GM21717 (cell line): ENCODE results near the gene HES4.
"Not testable (repeated sequence)": the region's sequence is repeated elsewhere in the genome, so short reads cannot be mapped to it uniquely, and the experiment has no call there.

Experiments used
- ATAC-seq: cut with Tn5 transposase; IDR thresholded peaks from one replicate; pipeline ENCODE4 v1.9.1; 2021; ENCODE audit warnings: mild to moderate bottlenecking, moderate library complexity; ENCODE audit not compliant: unreplicated experiment

Gene HES4

DNA sequence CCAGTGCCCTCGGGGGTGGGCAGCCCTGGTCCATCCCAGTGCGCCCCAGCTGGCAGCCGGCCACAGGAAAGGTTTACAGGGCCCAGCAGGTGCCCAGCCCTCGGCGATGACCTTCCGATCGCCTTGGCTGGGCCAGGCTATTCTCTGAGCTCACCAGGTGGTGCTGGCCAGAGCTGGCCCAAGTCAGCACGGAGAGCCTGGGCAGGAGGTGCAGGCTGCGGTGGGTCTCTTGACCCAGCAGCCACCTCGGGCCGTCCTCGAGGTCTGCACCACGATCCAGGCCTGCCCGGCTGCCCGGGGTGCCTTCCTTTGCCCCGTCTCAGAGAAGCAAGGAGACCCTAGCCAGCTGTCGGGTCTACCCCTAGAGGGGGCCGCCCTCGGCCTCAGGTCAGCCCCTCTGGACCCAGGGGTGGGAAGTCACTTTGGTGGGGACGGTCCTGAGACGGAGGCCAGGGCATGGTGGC, 18.4 kb downstream of the HES4 start:
- no peak for ATAC-seq

DNA sequence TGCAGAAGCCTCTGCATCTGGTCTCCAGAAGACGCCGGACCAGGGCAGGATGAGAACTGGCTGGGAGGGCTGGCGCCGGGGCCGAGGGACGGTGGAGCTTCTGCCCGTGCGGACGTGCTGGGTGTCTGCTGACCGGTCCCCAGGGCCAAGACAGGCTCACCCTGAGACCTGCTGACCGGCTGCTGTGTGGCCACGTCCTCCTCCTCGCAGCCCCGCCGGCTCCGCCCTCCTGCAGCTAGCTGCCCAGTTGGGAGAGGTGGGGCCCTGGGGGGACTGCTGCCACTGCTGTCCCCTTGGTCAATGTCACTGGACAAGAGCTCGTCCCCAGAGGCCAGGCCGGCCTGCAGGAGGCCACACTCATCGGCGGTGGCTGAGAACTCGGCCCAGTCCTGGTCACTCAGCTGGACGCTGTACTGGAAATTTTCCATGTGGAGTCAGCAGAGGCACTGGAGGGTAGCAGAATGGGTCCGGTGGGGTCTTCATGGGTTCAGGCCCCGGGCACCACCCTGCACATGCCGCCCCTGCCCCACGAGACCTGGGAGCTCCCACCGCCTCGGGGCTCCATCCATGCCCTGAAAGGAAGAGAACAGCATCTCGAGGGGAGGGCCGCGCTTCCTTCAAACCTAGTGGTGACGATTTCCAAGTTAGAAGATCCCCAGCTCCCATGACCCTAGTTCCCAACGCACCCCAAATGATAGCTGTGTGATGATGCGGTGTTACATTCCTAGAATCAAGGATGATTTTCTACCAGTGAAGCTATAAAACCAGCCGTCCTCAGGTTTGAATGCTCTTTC, 19.1 kb downstream of the HES4 start:
- no peak for ATAC-seq

DNA sequence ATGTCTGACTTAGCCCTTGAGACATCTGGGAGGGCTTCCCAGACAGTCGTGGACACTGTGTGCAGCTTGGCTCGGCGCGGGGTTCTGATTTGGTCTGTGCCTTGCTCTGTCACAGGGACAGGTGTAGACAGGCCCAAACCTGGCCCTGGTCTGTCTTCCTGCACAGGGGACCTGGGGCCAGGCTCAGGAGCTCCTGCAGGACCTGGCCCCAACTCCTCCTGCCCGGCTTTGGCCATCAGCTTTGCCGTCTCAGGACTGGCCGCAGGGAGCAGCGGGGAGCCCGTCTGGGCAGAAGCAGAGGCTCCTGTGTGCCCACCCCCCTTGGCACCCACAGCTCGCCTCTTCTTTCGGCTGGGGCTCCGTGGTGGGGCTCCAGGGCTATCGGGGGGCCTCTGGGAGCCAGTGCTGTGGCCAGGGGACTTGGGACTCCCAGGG, 19.7 kb downstream of the HES4 start:
- ATAC-seq = no peak

DNA sequence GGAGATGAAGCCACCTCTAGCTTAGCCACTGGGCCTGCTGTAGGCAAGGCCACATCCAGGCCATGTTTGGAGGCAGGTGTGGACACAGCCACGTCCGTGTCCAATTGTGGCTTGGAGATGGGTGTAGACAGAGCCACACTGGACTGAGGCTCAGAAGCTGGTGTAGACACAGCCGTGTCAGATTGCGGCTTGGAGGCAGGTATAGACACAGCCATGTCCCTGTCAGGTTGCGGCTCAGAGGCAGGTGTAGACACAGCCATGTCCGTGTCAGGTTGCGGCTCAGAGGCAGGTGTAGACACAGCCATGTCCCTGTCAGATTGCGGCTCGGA, 20.2 kb downstream of the HES4 start:
- ATAC-seq = no peak

DNA sequence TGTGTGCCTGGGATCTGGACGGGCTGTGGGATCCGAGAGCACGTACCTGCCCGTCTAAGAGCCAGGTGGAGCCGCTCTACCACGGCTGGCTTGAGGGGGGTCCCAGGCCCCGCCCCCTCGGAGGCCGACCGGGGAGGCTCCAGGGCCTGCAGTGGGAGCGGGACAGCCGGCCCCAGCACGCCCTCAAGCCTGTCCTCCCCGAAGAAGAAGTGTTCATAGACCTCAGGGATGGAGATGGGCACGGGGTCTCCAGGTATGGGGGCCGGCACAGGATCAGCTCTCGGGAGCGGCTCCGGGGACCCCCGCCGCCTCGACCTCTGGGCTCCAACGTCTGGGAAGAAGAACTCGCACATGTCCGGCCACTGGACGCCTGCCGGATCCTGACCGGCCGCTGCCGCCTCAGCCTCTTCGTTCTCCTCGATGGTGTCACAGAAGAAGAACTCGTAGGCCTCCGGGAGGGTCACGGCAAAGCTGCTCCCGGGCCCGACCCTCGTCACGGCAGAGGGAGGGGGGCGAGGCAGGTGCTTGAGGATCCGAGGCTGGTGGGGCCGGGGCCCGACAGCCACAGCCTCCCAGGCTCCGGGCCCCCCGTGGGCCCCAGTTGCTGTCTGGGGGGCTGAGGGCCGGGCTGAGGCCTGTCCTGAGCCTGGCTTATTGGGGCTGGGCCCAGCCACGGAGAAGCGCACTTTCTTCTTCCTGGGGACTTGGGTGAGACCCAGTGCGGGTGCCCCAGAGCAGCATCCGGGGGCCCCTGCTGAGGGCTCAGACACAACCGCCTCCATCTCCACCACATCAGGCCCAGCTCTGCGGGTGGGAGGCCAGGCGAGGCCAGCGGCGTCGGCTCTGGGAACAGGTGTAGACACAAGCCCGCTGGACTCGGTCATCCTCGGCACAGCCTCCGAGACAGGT, 20.8 kb downstream of the HES4 start:
- no peak for ATAC-seq

DNA sequence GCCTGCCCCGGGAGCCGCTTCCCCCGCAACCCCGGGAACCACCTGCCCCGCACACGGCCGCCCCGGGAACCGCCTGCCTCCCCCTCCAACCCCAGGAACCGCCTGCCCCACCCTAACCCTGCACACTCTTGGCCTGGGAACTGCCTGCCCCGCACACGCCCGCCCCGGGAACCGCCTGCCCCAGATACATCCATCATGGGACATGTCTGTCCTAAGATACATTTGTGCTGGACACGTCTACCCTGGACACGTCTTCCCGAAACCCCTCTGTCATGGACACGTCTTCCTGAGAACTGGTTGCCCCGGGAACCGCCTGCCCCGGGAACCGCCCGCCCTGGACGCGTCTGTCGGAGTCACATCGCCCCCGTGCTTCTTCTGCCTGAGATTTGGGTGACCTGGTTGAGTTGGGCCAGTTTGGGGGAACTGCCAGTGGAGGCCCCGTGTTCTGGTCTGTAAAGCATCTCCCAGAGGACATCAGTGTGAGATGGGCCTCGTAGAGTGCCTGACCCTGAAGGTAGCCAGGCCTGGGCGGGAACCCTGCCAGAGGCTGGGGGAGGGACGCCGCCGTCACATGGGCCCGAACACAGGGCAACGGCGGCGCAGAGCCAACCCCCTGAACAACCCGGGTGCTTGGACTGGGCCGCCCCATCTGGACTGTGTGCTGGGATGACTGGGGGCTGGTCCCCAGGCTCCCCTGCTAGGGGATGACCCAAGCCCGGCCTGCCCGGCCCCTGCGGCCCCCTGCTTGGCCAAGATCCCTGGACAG, 21.6 kb downstream of the HES4 start:
- ATAC-seq = no peak

DNA sequence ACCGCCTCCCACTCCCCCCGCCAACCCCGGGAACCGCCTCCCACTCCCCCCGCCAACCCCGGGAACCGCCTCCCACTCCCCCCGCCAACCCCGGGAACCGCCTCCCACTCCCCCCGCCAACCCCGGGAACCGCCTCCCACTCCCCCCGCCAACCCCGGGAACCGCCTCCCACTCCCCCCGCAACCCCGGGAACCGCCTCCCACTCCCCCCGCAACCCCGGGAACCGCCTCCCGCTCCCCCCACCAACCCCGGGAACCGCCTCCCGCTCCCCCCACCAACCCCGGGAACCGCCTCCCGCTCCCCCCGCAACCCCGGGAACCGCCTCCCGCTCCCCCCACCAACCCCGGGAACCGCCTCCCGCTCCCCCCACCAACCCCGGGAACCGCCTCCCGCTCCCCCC, 23.1 kb downstream of the HES4 start:
- ATAC-seq = not testable (repeated sequence)

DNA sequence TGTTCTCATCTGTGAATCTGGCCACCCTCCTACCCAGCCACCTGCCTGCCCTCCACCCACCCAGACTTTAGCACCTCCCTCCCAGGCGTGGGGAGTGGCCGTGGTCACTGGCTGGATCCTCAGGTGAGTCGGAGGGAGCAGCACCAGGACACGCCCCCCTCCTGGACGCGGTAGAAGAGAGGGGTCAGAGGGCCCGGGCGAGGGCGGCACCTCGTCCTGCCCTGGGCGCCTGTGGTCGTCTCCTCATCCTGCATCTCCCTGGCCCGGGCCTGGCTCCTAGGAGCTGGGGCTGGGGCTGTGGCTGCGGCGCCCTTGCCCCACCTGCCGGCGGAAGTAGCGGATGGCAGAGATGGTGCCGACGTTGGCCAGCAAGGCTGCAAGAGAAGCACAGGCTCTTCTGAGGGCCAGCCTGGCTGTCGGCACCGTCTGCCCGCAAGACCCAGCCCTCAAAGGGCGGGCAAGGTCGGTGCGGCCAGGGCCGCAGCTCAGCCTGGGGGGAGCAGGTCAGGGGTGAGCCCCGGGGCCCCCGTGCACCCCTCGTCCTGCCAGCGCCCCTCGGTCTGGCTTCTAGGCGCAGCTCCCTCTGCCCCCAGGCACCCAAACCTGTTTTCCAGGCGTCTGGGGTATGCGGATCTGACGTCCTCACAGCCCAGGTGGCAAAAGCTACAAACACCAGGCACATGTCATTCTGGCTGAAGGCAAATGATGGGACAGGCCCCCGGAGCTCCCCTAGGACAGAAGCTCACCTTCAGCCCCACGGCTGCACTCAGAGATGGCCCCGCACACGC, 23.8 kb downstream of the HES4 start:
- ATAC-seq = no peak

DNA sequence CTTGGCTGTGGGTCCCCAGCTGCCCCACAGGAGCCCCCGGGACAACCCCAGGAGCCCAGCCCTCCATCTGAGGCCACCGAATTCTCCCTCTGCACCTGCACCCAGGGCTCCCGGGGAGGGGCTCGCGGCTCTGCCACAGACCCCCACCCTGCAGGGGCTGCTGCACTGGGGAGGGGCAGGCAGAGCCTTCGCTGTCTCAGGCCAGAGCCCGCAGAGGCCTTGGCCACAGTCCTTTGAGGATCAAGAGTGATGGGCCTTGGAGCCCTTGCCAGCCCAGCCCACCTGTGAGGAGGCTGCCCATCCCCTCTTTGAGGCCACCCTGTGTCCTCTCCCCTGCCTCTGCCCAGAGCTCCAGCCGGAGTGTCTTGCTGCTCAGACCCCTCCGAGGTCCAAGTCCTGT, 24.5 kb downstream of the HES4 start:
- no peak for ATAC-seq

DNA sequence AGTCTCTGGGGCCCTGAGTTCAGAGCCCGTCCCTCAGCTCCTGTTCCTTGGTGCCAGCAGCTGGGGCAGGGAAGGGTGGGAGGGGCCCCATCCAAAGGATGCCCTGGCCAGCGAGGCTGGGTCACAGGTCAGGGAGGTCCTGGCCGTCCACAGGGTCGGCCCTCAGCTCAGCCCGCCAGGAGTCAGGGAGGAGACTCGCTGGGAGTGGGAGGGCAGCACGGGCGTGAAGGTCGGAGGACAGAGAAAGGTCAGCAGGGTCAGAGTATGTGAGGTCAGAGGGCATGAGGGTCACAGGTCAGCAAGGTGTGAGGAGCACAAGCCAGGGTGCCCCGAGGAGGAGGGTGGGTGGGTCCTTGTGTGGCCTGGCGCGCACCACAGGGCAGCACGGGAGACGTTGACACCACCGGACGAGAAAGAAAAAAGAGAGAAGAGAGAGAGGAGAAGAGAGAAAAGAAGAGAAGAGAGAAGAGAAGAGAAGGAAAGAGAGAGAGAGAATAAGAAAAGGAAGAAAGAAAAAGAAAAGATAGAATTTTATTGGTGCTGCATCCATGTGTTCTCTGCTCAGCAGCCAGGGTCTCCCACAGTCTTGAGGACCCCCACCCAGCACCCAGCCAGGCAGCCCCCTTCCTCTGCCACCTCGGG, 25.1 kb downstream of the HES4 start:
- no peak for ATAC-seq

DNA sequence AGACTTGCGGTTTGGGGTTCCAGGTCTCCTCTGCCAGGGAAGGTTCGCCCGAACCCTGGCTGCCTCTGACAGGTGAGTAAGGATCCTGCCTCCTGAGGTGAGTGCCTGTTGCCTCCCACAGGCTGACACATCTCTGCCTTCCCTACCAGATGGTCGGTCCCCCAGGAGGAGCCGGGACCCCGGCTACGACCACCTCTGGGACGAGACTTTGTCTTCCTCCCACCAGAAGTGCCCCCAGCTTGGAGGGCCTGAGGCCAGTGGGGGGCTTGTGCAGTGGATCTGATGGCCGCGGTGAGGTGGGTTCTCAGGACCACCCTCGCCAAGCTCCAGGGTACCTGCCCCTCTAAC, 25.6 kb downstream of the HES4 start:
- ATAC-seq = no peak

DNA sequence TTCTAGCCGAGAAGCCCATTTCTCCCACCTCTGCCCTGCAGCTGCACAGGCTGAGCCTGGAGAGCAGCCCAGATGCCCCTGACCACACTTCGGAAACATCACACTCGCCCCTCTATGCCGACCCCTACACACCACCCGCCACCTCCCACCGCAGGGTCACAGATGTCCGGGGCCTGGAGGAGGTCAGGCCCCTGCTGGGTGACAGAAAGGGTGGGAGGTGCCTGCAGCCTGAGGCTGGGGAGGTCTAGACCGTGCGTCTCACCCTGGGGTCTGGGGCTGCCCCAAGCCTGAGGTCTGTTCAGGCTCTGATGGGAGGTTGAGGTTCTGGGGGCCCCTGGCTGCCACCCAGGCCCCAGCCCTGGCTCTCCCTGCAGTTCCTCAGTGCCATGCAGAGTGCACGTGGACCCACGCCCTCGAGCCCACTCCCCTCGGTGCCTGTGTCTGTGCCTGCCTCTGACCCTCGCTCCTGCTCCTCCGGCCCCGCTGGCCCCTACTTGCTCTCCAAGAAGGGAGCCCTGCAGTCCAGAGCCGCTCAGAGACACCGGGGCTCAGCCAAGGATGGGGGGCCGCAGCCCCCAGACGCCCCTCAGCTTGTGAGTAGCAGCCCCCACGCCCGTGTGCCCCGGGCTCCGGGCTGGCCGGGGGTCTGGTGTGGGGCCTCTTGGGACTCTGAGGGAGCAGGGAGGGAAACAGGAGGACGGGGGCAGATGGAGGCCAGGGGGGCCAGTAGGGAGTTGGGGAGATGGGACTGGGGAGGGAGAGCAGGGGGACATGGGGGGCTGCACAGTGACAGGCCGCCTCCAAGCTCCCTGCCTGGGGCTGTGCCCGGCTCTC, 26.2 kb downstream of the HES4 start:
- ATAC-seq = no peak

DNA sequence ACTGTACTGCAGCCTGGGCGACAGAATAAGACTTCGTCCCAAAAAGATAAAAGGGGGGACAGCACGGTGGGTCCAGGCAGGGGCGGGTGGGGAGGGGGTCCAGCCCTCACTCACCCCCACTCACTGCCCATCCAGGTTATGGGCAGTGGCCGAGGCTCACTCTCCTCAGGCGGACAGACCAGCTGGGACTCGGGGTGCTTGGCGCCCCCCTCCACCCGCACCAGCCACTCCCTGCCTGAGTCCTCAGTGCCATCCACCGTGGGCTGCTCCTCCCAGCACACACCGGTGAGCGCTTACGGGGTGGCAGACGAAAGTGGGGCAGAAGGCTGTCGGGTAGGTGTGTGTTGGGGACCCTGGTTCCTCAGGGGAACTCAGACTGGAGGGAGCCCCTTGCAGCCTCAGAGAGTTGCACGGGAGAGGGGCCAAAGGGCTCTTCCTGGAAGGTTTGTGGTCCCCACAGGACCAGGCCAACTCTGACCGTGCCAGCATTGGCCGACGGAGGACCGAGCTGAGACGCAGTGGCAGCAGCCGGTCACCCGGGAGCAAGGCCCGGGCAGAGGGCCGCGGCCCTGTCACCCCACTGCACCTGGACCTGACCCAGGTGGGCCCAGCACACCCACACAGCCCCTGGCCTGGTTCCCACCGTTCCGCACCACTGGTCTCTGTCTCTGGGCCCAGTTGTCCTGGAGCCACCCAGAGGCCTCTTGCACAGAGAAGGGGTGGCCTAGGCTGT, 27.0 kb downstream of the HES4 start:
- no peak for ATAC-seq

DNA sequence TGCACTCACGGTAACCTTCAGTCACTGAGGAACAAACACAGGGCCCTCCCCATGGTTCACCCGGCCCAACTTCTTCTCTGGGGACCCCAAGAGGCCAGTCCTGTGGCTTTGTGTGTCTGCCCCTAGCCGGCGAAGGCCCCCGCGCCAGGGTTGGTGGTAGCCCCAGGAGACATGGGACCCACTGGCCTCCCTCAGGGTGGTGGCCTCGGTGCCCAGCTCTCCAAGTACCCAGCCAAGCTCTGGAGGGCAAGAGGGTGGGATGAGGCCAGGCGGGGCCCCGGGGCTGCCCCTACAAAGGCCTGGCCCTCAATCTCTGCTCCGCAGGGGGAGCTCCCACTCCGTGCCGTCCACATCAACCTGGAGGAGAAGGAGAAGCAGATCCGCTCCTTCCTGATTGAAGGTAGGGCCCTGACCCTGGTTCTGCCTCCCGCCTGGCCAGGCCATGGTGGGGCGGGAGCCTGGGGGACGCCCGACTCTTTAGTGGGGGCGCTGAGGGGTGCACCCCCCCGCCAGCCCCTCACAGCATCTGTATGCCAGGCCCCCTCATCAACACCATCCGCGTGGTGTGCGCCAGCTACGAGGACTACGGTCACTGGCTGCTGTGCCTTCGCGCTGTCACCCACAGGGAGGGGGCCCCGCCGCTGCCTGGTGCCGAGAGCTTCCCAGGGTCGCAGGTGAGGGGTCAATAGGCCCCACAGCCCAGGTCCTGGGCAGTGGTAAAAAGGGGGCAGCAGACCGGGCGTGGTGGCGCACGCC, 28.0 kb downstream of the HES4 start:
- ATAC-seq = no peak

DNA sequence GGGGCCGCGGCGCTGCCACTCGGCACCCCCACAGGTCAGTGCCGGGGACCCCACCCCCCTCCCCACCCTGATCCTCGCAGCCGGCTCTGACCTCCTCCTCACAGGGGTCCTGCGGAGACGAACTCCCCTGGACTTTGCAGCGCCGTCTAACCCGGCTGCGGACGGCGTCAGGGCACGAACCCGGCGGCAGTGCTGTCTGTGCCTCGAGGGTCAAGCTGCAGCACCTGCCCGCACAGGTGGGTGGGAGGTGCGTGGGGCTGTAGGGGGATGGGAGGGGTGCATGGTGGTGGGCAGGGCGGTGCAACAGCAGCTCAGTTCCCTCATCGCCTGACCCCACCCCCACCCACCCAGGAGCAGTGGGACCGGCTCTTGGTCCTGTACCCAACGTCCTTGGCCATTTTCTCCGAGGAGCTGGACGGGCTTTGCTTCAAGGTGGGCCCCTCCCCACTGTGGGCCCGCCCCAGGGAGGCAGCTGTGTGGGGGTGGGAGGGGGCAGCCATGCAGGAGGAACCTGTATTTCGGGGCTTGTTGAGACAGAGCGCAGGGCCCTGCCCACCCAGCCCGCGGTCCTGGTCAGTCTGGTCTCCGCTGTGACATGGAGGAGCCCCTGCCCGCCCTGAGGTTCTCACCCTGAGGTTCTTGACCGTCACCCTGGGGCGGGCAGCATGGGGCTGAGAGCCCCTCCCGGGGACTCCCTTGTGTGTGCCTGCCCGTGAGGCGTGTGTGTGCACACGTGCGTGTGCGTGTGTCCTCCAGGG, 28.7 kb downstream of the HES4 start:
- no peak for ATAC-seq

DNA sequence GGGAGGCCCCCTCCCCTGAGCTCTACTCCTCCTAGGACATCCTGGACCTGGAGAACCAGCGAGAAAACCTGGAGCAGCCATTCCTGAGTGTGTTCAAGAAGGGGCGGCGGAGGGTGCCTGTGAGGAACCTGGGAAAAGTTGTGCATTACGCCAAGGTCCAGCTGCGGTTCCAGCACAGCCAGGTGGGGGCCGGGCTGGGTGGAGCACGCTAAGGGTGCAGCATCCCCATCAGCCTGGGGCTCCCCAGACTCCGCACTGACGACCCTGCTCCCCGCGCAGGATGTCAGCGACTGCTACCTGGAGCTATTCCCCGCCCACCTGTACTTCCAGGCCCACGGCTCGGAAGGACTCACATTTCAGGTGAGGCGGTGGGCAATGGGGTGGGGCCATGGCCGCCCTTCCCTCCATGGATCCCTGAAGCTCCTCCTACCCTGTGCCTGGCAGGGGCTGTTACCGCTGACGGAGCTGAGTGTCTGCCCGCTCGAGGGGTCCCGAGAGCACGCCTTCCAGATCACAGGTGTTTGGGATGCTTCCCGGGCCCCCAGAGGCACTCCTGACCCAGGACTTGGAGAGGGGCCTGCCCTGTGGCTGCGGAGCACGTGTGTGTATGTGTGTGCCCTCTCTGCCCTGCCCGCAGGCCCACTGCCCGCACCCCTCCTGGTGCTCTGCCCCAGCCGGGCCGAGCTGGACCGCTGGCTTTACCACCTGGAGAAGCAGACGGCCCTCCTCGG, 29.5 kb downstream of the HES4 start:
- ATAC-seq = no peak
